Neural cell (in vitro differentiated cells): ENCODE measurements around the gene PDE4D.

Experiments
- CTCF ChIP-seq: fragments of 450-650 bp; IDR thresholded peaks from 2 replicates; pipeline ENCODE4 v1.5.1; 2014; ENCODE audit warnings: antibody characterized with exemption, mild to moderate bottlenecking, moderate library complexity; ENCODE audit not compliant: poor library complexity, severe bottlenecking
- EZH2 ChIP-seq: fragments of 200-600, 300-800 bp; shearing (Covaris generic), sonication (generic); IDR thresholded peaks from 2 replicates; pipeline ENCODE4 v1.6.1; 2014; ENCODE audit warnings: antibody characterized with exemption, low read length, borderline replicate concordance, mild to moderate bottlenecking; ENCODE audit not compliant: insufficient read depth, poor library complexity, severe bottlenecking
- MXI1 ChIP-seq: fragments of 450-650 bp; conservative IDR thresholded peaks from 2 replicates; pipeline ENCODE4 v1.6.1; 2014; ENCODE audit warnings: antibody characterized with exemption, mild to moderate bottlenecking; ENCODE audit not compliant: poor library complexity, severe bottlenecking
- POLR2AphosphoS5 ChIP-seq: IDR thresholded peaks from 2 replicates; pipeline ENCODE4 v1.6.1; 2012
- RAD21 ChIP-seq: fragments of 450-650 bp; conservative IDR thresholded peaks from 2 replicates; pipeline ENCODE4 v1.6.1; 2014; ENCODE audit warnings: antibody characterized with exemption, mild to moderate bottlenecking, moderate library complexity
- REST ChIP-seq: IDR thresholded peaks from 2 replicates; pipeline ENCODE4 v1.6.1; 2012; ENCODE audit warnings: borderline replicate concordance
- SMC3 ChIP-seq: fragments of 450-650 bp; conservative IDR thresholded peaks from 2 replicates; pipeline ENCODE4 v1.6.1; 2014; ENCODE audit warnings: antibody characterized with exemption, mild to moderate bottlenecking, moderate library complexity; ENCODE audit not compliant: poor library complexity
- TAF1 ChIP-seq: IDR thresholded peaks from 2 replicates; pipeline ENCODE4 v1.6.1; 2012; ENCODE audit warnings: low read depth

- TF ChIP-seq POLR2AphosphoS5, result no peak
- TF ChIP-seq CTCF, result no peak
- TF ChIP-seq SMC3, result no peak
- TF ChIP-seq EZH2, result no peak
- TF ChIP-seq REST, result no peak
- TF ChIP-seq RAD21, result no peak
- TF ChIP-seq MXI1, result no peak
- TF ChIP-seq TAF1, result no peak
Observed at GRCh38 chr5:58980890-58981289, 912.6 kb downstream of the PDE4D start.
